HepG2 (cell line): ENCODE measurements around the gene SYMPK. TPM values are rescaled to one million over a fixed set of nuclear protein-coding genes. Genes with fewer than 3 reads are reported as not detected.

Experiments
- BRCA1 ChIP-seq: sonication (generic); formaldehyde crosslinking; IDR thresholded peaks from 2 replicates; pipeline ENCODE4 v1.4.0; 2020; ENCODE audit warnings: missing genetic modification reagents
- E2F1 ChIP-seq: sonication (generic); formaldehyde crosslinking; IDR thresholded peaks from 2 replicates; pipeline ENCODE4 v1.5.0; 2020; ENCODE audit warnings: missing genetic modification reagents
- HMGXB3 ChIP-seq: sonication (generic); formaldehyde crosslinking; IDR thresholded peaks from 2 replicates; pipeline ENCODE4 v1.4.0; 2020; ENCODE audit warnings: missing genetic modification reagents, borderline replicate concordance
- HNRNPL ChIP-seq: fragments of 200-400 bp; formaldehyde crosslinking; IDR thresholded peaks from 2 replicates; pipeline ENCODE4 v1.6.1; 2017; ENCODE audit warnings: mild to moderate bottlenecking, low read depth, low read length
- IKZF5 ChIP-seq: IDR thresholded peaks from 2 replicates; pipeline ENCODE4 v1.6.1; 2018; ENCODE audit warnings: missing genetic modification reagents, mild to moderate bottlenecking, missing compliant biosample characterization
- KDM2A ChIP-seq: sonication (generic); formaldehyde crosslinking; IDR thresholded peaks from 2 replicates; pipeline ENCODE4 v1.4.0; 2020; ENCODE audit warnings: low read depth, missing genetic modification reagents, borderline replicate concordance
- NFYB ChIP-seq: sonication (generic); formaldehyde crosslinking; IDR thresholded peaks from 2 replicates; pipeline ENCODE4 v1.4.0; 2020; ENCODE audit warnings: missing genetic modification reagents
- REL ChIP-seq: sonication (generic); formaldehyde crosslinking; conservative IDR thresholded peaks from 2 replicates; pipeline ENCODE4 v1.8.0; 2022; ENCODE audit warnings: mild to moderate bottlenecking, missing genetic modification reagents, moderate library complexity
- SSRP1 ChIP-seq: IDR thresholded peaks from 2 replicates; pipeline ENCODE4 v1.6.1; 2016; ENCODE audit warnings: control low read depth
- TEAD3 ChIP-seq: optimal IDR thresholded peaks from 2 replicates; pipeline ENCODE3; 2016; ENCODE audit warnings: borderline replicate concordance
- ZBTB40 ChIP-seq, 2 experiments: fragments of 450-650 bp in 1 of 2; sonication (generic) in 1 of 2; formaldehyde crosslinking in 1 of 2; IDR thresholded peaks; 2 replicates each; pipeline versions ENCODE4 v1.6.1 to v1.8.0; 2016 to 2022; ENCODE audit warnings: antibody characterized with exemption in 1 of 2, mild to moderate bottlenecking in 1 of 2, missing genetic modification reagents in 1 of 2
- ZNF629 ChIP-seq: sonication (generic); formaldehyde crosslinking; conservative IDR thresholded peaks from 2 replicates; pipeline ENCODE4 v1.5.0; 2020; ENCODE audit warnings: missing genetic modification reagents
- polyA plus RNA-seq, 8 experiments: library from polyadenylated mRNA; depleted of rRNA in 3 of 8; stranded (reverse) in 7 of 8; unstranded in 1 of 8; fragments of >200 nt; fragmentation: Illumina TruSeq in 4 of 8; extraction: Trizol in 4 of 8; gene quantifications; 2 replicates each; pipeline versions ENCODE4 v1.2.1 to v1.2.3, GENCODE V29; 2011 to 2016; ENCODE audit warnings: low read depth in 4 of 8, missing spikeins in 1 of 8, mixed read lengths in 1 of 8; ENCODE audit not compliant: insufficient read depth in 1 of 8
- total RNA-seq, 5 experiments: library from RNA; depleted of rRNA; stranded (reverse); fragments of >200 nt; fragmentation: Illumina TruSeq; extraction: Trizol; gene quantifications; 2 replicates each; pipeline ENCODE4 v1.2.3, GENCODE V29; 2016; ENCODE audit warnings: low read depth in 1 of 5

SYMPK gene
- total and polyA plus RNA-seq, 2 of the 13 experiments (the other 11 are each of a cell fraction or from before 2014, with no cell fraction given), result 21.9 to 55.7 TPM

- TF ChIP-seq HMGXB3 (CRISPR knock-in tag) (peak; percentile 73; the same call in 1 of the 2 replicates), KDM2A (CRISPR knock-in tag) (peak; percentile 92), E2F1 (CRISPR knock-in tag) (peak; percentile 85; the same call in 1 of the 2 replicates), IKZF5 (peak; percentile 90), SSRP1 (no peak), NFYB (CRISPR knock-in tag) (peak; percentile 87), ZNF629 (CRISPR knock-in tag) (0 out of 2 replicates have a peak, but pooled peaks have one; percentile 13), BRCA1 (CRISPR knock-in tag) (0 out of 2 replicates have a peak, but pooled peaks have one; percentile 40), ZBTB40 (IDR thresholded peaks at IDR 0.05) (no peak), ZBTB40 (CRISPR knock-in tag; IDR thresholded peaks at IDR 0.05) (peak; percentile 32; the same call in 1 of the 2 replicates), HNRNPL (peak; percentile 44), TEAD3 (CRISPR knock-in tag) (peak; percentile 98), REL (CRISPR knock-in tag) (peak; percentile 47; the same call in 1 of the 2 replicates)
Measured at GRCh38 chr19:45768984-45769782, 93.8 kb downstream of the SYMPK start, which contains the start of gene SIX5 (continued).
